ENCODE measurements around the gene CNTNAP4. TPM values are rescaled to one million over a fixed set of nuclear protein-coding genes. Genes with fewer than 3 reads are reported as not detected.

The CNTNAP4 gene
- total RNA-seq, 1 donor, result 2.4 TPM

GRCh38 chr16:76278980-76279379 lies 1.8 kb downstream of the CNTNAP4 start:
- H3K4me3 ChIP-seq (ENCODE audit: low read depth, low read length), result no peak overlapping the region
- DNase-seq (ENCODE audit: low read depth), result peak; percentile 63
- TF ChIP-seq CTCF (IDR thresholded peaks at IDR 0.05; ENCODE audit: insufficient read depth, low read length), result peak; percentile 39

- no peak overlapping the region for H3K4me3 ChIP-seq (ENCODE audit: low read depth, low read length)
- no peak for DNase-seq (ENCODE audit: low read depth)
- TF ChIP-seq CTCF (IDR thresholded peaks at IDR 0.05; ENCODE audit: insufficient read depth, low read length), result no peak
Observed at GRCh38 chr16:76280421-76281215, 3.4 kb downstream of the CNTNAP4 start.

GRCh38 chr16:76287466-76287865 lies 10.3 kb downstream of the CNTNAP4 start:
- TF ChIP-seq CTCF (IDR thresholded peaks at IDR 0.05; ENCODE audit: insufficient read depth, low read length), result no peak
- no peak overlapping the region for H3K4me3 ChIP-seq (ENCODE audit: low read depth, low read length)
- DNase-seq (ENCODE audit: low read depth), result no peak

GRCh38 chr16:76292218-76292617 lies 15.0 kb downstream of the CNTNAP4 start:
- no peak for DNase-seq (ENCODE audit: low read depth)
- H3K4me3 ChIP-seq (ENCODE audit: low read depth, low read length), result no peak overlapping the region
- no peak for TF ChIP-seq CTCF (IDR thresholded peaks at IDR 0.05; ENCODE audit: insufficient read depth, low read length)

GRCh38 chr16:76293980-76294379 lies 16.8 kb downstream of the CNTNAP4 start:
- no peak for DNase-seq (ENCODE audit: low read depth)
- H3K4me3 ChIP-seq (ENCODE audit: low read depth, low read length), result no peak overlapping the region
- no peak for TF ChIP-seq CTCF (IDR thresholded peaks at IDR 0.05; ENCODE audit: insufficient read depth, low read length)

GRCh38 chr16:76294396-76295214 lies 17.4 kb downstream of the CNTNAP4 start:
- TF ChIP-seq CTCF (IDR thresholded peaks at IDR 0.05; ENCODE audit: insufficient read depth, low read length), result no peak
- peak; percentile 28 for DNase-seq (ENCODE audit: low read depth)
- H3K4me3 ChIP-seq (ENCODE audit: low read depth, low read length), result no peak overlapping the region
